Measurements from ENCODE around the gene WWOX. TPM values are rescaled to one million over a fixed set of nuclear protein-coding genes. Genes with fewer than 3 reads are reported as not detected.

The WWOX gene
- total RNA-seq, 2 experiments from 2014 or later, result 19.9 to 29.4 TPM

DNA sequence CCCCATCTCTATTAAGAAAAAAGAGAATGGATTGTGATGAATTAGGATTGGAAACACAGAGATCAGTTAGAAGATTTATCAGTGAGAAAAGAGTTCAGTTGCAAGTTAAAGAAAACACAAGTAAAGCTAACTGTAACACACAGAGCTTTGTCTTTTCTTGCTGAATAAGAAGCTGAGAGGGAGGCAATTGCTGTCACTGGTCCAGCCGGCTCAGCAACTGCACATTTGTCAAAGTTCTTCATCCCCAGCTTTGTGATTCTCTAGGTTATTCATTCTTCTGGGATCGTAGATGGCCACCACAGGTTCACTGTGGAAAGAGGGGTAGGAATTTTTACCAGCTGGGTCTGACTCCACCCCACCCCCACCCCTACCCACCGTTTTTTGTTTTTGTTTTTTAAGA is 615.7 kb downstream of the WWOX start:
- POLR2A ChIA-PET, result no interaction called here
- no peak overlapping the region for H3K27ac Mint-ChIP-seq
- H3K4me3 Mint-ChIP-seq, result no peak overlapping the region
- no peaks in the 10 kb centered on the region for H3K9me3 Mint-ChIP-seq (ENCODE audit: low read depth)
- H3K36me3 Mint-ChIP-seq (ENCODE audit: low read depth), result no peaks in the 10 kb centered on the region
- no peak for DNase-seq
- intact Hi-C loops (cut with DNase I, micrococcal nuclease), result no loop called here
- H3K27me3 Mint-ChIP-seq, result no peaks in the 10 kb centered on the region
- ATAC-seq, result no peak
- no peaks in the 10 kb centered on the region for H3K4me1 Mint-ChIP-seq
- CTCF ChIA-PET, result interaction anchor here (1.0 to 1.1 kb wide), 2 partner anchors 11 to 12 kb away, joined by 3 read pairs; no protein-coding TSS in a partner anchor

DNA sequence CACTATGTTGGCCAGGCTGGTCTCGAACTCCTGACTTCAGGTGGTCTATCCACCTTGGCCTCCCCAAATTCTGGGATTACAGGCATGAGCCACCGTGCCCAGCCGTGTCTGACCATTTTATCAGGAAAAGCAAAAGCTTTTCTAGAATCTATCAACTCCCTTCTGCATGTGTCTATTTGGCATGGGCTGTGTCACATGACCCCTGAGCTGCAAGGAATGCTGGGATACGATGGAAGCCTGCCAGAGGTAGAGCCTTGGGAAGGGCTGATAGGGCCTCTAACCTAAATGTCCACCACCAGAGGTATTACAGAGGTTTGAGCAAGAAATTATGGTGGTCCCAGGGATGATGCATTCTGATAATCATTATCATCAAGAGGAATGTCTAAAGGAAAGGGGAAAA is 616.2 kb downstream of the WWOX start:
- CTCF ChIA-PET, result interaction anchor here (1.0 kb wide), 1 partner anchor 11 kb away, joined by 3 read pairs; no protein-coding TSS in a partner anchor
- no peak overlapping the region for H3K4me3 Mint-ChIP-seq

DNA sequence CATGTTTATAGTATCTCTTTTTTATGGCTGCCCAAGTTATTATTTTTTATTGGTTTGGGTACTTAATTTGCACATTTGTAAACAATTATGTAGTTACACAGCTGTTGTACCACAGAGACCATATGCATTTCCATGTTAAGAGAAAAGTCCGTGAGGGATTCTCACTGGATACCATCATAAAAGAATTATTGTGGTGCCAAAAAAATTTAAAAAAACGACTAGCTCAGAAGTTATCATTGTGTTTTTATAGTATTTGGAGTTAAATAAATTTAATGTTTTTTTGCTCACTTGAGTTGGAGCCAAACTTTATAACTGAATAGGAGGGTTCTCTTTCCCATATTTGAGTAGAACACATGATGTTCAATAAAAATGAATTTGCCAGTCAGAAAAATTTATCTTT is 618.7 kb downstream of the WWOX start:
- intact Hi-C loops (cut with DNase I, micrococcal nuclease), result no loop called here
- ATAC-seq (no peak), DNase-seq (no peak)
- H3K27ac Mint-ChIP-seq, result no peak overlapping the region
- no peaks in the 10 kb centered on the region for H3K36me3 Mint-ChIP-seq (ENCODE audit: low read depth)
- no peaks in the 10 kb centered on the region for H3K27me3 Mint-ChIP-seq
- no peak overlapping the region for H3K4me3 Mint-ChIP-seq
- H3K4me1 Mint-ChIP-seq, result no peaks in the 10 kb centered on the region
- ChIA-PET CTCF (no interaction called here), POLR2A (no interaction called here)
- H3K9me3 Mint-ChIP-seq (ENCODE audit: low read depth), result no peaks in the 10 kb centered on the region

More for the DNA sequence above, 616.2 kb downstream of the WWOX start:
- Mint-ChIP-seq H3K36me3 (ENCODE audit: low read depth) (no peaks in the 10 kb centered on the region), H3K9me3 (ENCODE audit: low read depth) (no peaks in the 10 kb centered on the region), H3K27ac (no peak overlapping the region), H3K27me3 (no peaks in the 10 kb centered on the region), H3K4me1 (no peaks in the 10 kb centered on the region)
- DNase-seq (no peak), ATAC-seq (no peak)
- POLR2A ChIA-PET, result no interaction called here
- intact Hi-C loops (cut with DNase I, micrococcal nuclease), result no loop called here

DNA sequence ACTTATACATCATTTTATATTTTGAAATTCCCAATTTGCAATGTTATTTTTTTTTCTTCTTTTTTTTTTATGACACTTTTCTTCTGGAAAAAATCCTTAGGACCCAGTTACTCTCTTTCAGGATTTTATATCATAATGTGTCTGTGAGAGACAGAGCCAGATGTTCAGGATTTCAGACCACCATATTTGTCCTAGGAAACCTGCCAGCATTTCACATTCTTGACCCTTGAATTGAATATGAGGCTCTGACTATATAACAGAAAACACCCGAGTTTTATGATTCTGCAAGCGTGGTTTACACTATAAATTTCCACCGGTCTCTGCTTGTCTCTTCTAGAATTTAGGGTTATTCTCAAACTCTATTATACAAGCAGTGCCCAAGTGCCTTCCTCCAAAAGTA is 621.0 kb downstream of the WWOX start:
- no peak overlapping the region for H3K4me3 Mint-ChIP-seq
- H3K36me3 Mint-ChIP-seq (ENCODE audit: low read depth), result no peaks in the 10 kb centered on the region
- H3K4me1 Mint-ChIP-seq, result no peaks in the 10 kb centered on the region
- CTCF ChIA-PET, result interaction anchor here (0.7 kb wide), 1 partner anchor 45 kb away, joined by 3 read pairs; no protein-coding TSS in a partner anchor
- DNase-seq, result no peak
- H3K27me3 Mint-ChIP-seq, result no peaks in the 10 kb centered on the region
- no peak overlapping the region for H3K27ac Mint-ChIP-seq
- peaks cover under 1% of the 10 kb centered on the region for H3K9me3 Mint-ChIP-seq (ENCODE audit: low read depth)
- intact Hi-C loops (cut with DNase I, micrococcal nuclease), result no loop called here
- POLR2A ChIA-PET, result no interaction called here
- ATAC-seq, result no peak

DNA sequence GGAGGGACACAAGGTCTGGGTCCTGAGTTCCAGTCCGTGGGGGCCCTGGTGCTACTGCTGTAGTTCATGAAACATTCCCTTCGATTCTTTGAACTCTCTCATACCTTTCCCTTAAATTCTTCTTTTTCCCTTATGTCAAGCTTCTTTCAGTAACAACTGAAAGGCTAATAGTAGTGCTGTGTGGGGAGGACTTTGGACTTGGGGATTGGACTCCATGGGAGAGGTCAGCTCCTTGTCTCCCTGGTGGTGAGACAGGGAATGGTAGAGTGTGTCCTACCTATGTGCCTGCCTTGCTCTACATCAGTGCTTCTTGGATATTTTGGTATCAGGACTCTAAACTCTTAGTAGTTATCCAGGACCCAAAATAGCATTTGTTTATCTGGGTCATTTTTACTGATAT is 628.1 kb downstream of the WWOX start:
- intact Hi-C loops (cut with DNase I, micrococcal nuclease), result no loop called here
- H3K9me3 Mint-ChIP-seq (ENCODE audit: low read depth), result peaks cover 3% of the 10 kb centered on the region
- DNase-seq (no peak), ATAC-seq (no peak)
- H3K4me1 Mint-ChIP-seq, result no peaks in the 10 kb centered on the region
- ChIA-PET POLR2A (no interaction called here), CTCF (no interaction called here)
- H3K27ac Mint-ChIP-seq, result no peak overlapping the region
- H3K27me3 Mint-ChIP-seq, result no peaks in the 10 kb centered on the region
- peaks cover 6% of the 10 kb centered on the region for H3K36me3 Mint-ChIP-seq (ENCODE audit: low read depth)
- no peak overlapping the region for H3K4me3 Mint-ChIP-seq

DNA sequence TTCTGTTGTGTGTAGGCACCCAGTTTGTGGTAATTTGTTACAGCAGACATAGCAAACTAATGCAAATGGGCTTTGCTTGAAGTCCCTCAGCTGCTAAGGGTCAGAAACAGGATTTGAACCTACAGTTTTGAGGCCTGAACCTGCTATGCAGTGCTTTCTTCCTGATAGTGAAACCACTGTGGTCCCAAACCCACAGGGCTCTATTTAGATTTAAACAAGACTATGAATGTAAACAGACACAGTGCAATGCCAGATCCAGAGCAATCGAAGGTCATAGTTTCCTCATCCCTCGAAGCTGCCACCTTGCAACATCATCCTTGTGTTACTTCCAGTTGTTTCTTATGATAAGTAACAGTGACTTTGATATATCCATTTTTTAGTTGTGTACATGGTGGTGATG is 630.2 kb downstream of the WWOX start:
- DNase-seq, result no peak
- ChIA-PET CTCF (no interaction called here), POLR2A (no interaction called here)
- Mint-ChIP-seq H3K4me1 (no peaks in the 10 kb centered on the region), H3K27me3 (no peaks in the 10 kb centered on the region), H3K36me3 (ENCODE audit: low read depth) (peaks cover 6% of the 10 kb centered on the region), H3K9me3 (ENCODE audit: low read depth) (peaks cover 3% of the 10 kb centered on the region), H3K4me3 (no peak overlapping the region), H3K27ac (no peak overlapping the region)
- intact Hi-C loops (cut with DNase I, micrococcal nuclease), result no loop called here
- no peak for ATAC-seq

DNA sequence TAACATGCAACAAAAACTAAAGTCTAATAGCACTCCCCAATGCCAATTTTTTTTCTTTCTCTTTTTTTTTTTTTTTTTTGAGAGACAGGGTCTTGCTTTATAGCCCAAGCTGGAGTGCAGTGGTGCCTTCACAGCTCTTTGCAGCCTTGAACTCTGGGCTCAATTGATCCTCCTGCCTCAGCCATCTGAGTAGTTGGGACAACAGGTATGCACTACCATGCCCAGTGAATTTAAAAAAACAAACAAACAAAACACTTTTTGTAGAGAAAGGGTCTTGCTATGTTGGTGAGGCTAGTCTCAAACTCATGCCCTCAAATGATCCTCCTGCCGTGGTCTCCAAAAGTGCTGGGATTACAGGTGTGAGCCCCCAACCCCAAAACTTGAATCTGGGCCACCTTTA is 632.3 kb downstream of the WWOX start:
- Mint-ChIP-seq H3K27me3 (no peaks in the 10 kb centered on the region), H3K4me1 (no peaks in the 10 kb centered on the region), H3K27ac (no peak overlapping the region), H3K36me3 (ENCODE audit: low read depth) (peaks cover 2% of the 10 kb centered on the region), H3K9me3 (ENCODE audit: low read depth) (no peaks in the 10 kb centered on the region), H3K4me3 (no peak overlapping the region)
- no peak for ATAC-seq
- ChIA-PET CTCF (interaction anchor here (1.2 kb wide), 1 partner anchor 18 kb away, joined by 3 read pairs; no protein-coding TSS in a partner anchor), POLR2A (no interaction called here)
- no peak for DNase-seq
- intact Hi-C loops (cut with DNase I, micrococcal nuclease), result no loop called here

DNA sequence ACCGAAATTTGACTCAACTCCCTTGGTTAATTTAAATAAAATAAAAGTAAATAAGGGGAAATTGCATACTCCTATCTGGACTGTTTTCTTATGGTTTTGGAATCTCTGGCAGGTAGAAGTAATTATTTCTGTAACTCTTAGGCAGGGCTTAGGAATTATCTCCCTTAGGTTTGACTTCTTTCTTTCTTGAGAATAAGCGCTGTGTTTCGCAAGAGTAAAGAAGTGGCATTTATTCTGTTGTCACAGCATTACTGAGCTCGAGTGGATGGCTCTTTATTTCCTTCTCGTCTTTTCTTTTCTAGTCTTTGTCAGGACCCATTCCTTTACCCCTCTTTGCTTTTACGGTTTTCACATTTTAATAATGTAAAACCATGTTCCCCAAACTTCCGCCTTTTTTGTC is 633.2 kb downstream of the WWOX start:
- no peak overlapping the region for H3K4me3 Mint-ChIP-seq
- no peak for DNase-seq
- no peaks in the 10 kb centered on the region for H3K36me3 Mint-ChIP-seq (ENCODE audit: low read depth)
- no peak overlapping the region for H3K27ac Mint-ChIP-seq
- no peaks in the 10 kb centered on the region for H3K9me3 Mint-ChIP-seq (ENCODE audit: low read depth)
- H3K27me3 Mint-ChIP-seq, result no peaks in the 10 kb centered on the region
- no peak for ATAC-seq
- intact Hi-C loops (cut with DNase I, micrococcal nuclease), result no loop called here
- POLR2A ChIA-PET, result no interaction called here
- no peaks in the 10 kb centered on the region for H3K4me1 Mint-ChIP-seq
- CTCF ChIA-PET, result interaction anchor here (0.7 to 1.2 kb wide), 2 partner anchors 17 to 39 kb away, joined by 3 read pairs; no protein-coding TSS in a partner anchor

DNA sequence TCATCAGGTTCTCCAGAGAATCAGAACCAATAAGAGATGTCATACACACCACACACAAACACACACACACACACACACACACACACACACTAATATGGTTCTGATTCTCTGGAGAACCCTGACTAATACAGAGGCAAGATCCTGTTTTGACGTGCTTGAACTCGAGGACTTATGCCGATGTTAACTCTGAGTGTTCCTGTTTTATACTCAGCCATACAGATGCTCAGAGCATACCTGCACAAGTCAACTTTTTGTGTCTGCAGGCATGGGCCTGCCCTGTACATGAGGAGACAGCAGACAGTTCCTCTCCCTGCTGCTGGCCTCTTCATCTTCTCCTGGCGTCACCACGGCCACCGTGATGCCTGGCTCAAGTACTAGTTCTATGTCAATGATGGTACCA is 635.9 kb downstream of the WWOX start:
- POLR2A ChIA-PET, result no interaction called here
- no peak overlapping the region for H3K4me3 Mint-ChIP-seq
- no peak for ATAC-seq
- no peak for DNase-seq
- no peaks in the 10 kb centered on the region for H3K4me1 Mint-ChIP-seq
- H3K27ac Mint-ChIP-seq, result no peak overlapping the region
- CTCF ChIA-PET, result no interaction called here
- H3K9me3 Mint-ChIP-seq (ENCODE audit: low read depth), result no peaks in the 10 kb centered on the region
- intact Hi-C loops (cut with DNase I, micrococcal nuclease), result no loop called here
- H3K27me3 Mint-ChIP-seq, result no peaks in the 10 kb centered on the region
- no peaks in the 10 kb centered on the region for H3K36me3 Mint-ChIP-seq (ENCODE audit: low read depth)

DNA sequence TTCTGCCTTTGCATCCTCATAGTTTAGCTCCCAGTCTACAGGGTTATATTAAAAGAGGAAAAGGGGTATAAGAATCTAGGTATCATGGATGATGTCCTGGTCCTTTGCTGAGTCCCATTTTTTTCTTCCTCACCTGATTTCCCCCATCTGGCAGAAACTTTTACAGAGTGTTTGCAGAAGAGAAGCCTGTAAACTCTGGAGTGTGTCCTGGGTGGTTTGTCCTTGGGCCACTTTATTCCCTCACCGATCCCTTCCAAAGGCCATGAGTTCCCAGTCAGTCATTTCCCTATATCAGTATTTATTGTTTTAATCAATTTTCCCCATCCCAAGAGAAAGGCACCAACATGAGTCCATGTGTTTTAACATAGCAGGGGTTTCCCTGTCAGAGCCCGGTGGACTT is 638.2 kb downstream of the WWOX start:
- intact Hi-C loops (cut with DNase I, micrococcal nuclease), result no loop called here
- CTCF ChIA-PET, result no interaction called here
- no peak overlapping the region for H3K4me3 Mint-ChIP-seq
- no peaks in the 10 kb centered on the region for H3K9me3 Mint-ChIP-seq (ENCODE audit: low read depth)
- no peaks in the 10 kb centered on the region for H3K36me3 Mint-ChIP-seq (ENCODE audit: low read depth)
- POLR2A ChIA-PET, result no interaction called here
- ATAC-seq, result no peak
- H3K4me1 Mint-ChIP-seq, result peaks cover 9% of the 10 kb centered on the region
- H3K27me3 Mint-ChIP-seq, result no peaks in the 10 kb centered on the region
- H3K27ac Mint-ChIP-seq, result no peak overlapping the region
- no peak for DNase-seq

DNA sequence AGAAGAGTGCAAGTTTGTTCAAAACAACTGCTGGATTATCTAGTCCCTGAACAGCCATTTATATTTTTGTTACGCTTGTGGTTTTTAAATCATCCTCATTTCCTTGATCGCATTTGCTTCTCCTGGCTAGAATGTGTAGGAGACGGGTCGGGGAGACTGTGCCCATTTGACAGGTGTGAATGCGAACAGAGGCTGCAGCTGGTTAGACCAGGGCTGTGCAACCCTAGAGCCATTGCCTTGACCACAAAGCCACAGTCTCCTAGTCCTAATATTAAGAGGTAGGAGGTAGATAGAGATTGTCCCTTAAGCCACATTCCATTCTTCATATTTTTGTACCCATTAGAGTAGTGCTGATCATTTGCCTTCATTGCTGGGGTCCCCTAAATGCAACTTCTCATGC is 639.1 kb downstream of the WWOX start:
- DNase-seq, result no peak
- POLR2A ChIA-PET, result no interaction called here
- peaks cover 18% of the 10 kb centered on the region for H3K4me1 Mint-ChIP-seq
- no peak overlapping the region for H3K27ac Mint-ChIP-seq
- CTCF ChIA-PET, result no interaction called here
- no peak overlapping the region for H3K4me3 Mint-ChIP-seq
- H3K27me3 Mint-ChIP-seq, result no peaks in the 10 kb centered on the region
- ATAC-seq, result no peak
- H3K36me3 Mint-ChIP-seq (ENCODE audit: low read depth), result no peaks in the 10 kb centered on the region
- no peaks in the 10 kb centered on the region for H3K9me3 Mint-ChIP-seq (ENCODE audit: low read depth)
- intact Hi-C loops (cut with DNase I, micrococcal nuclease), result no loop called here

DNA sequence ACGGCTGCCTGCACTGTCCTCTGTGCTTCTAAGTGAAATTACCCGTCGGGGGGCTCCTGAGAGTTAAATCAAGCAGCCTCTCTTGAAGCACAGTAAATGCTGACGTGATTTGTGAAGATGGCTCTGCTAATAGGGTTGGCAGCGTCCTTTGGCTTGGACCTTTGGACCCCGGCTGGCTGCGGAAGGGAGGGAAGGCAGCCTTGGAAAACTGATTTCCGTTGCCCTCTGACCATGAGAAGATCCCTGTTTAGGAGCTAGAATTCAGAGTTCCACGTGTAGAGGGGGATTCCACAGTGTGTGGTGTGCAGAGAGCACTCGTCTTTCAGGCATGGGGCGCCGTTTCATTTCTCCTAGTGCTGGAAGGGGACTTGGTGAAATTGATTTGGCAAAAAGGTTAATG is 640.8 kb downstream of the WWOX start:
- Mint-ChIP-seq H3K4me3 (no peak overlapping the region), H3K4me1 (peaks cover 22% of the 10 kb centered on the region), H3K27ac (no peak overlapping the region), H3K36me3 (ENCODE audit: low read depth) (no peaks in the 10 kb centered on the region), H3K27me3 (no peaks in the 10 kb centered on the region), H3K9me3 (ENCODE audit: low read depth) (no peaks in the 10 kb centered on the region)
- ATAC-seq (no peak), DNase-seq (no peak)
- POLR2A ChIA-PET, result no interaction called here
- CTCF ChIA-PET, result interaction anchor here (0.7 kb wide), 1 partner anchor 12 kb away, joined by 3 read pairs; no protein-coding TSS in a partner anchor
- intact Hi-C loops (cut with DNase I, micrococcal nuclease), result no loop called here
